GM10847 (cell line): ENCODE measurements around the gene IMMP2L.

Experiments used
- POLR2A ChIP-seq: IDR thresholded peaks from 2 replicates; pipeline ENCODE4 v1.6.1; 2011; ENCODE audit not compliant: insufficient read length; ENCODE audit errors: extremely low read depth

Gene IMMP2L

GRCh38 chr7:111092406-111093236, 469.7 kb downstream of the IMMP2L start:
- TF ChIP-seq POLR2A: no peak

- no peak for TF ChIP-seq POLR2A
Observed at GRCh38 chr7:111091593-111092358, 470.5 kb downstream of the IMMP2L start.

GRCh38 chr7:111090846-111091245, 471.4 kb downstream of the IMMP2L start, which contains the start of gene LRRN3:
Gene LRRN3 (plus strand): TSS chr7:111091127. CDS start chr7:111122773, 31,646 bp downstream.
- TF ChIP-seq POLR2A: no peak

GRCh38 chr7:111089822-111090426, 472.4 kb downstream of the IMMP2L start:
- no peak for TF ChIP-seq POLR2A

GRCh38 chr7:111088328-111088727, 474.0 kb downstream of the IMMP2L start:
- no peak for TF ChIP-seq POLR2A

GRCh38 chr7:111086532-111086931, 475.8 kb downstream of the IMMP2L start:
- TF ChIP-seq POLR2A: no peak

GRCh38 chr7:111085356-111085755, 476.9 kb downstream of the IMMP2L start:
- TF ChIP-seq POLR2A: no peak

- no peak for TF ChIP-seq POLR2A
Observed at GRCh38 chr7:111083413-111083812, 478.9 kb downstream of the IMMP2L start.

GRCh38 chr7:111082351-111082750, 479.9 kb downstream of the IMMP2L start:
- no peak for TF ChIP-seq POLR2A

GRCh38 chr7:111081546-111082267, 480.6 kb downstream of the IMMP2L start:
- TF ChIP-seq POLR2A: no peak

- TF ChIP-seq POLR2A: no peak
Observed at GRCh38 chr7:111080495-111081105, 481.7 kb downstream of the IMMP2L start.

- no peak for TF ChIP-seq POLR2A
Observed at GRCh38 chr7:111077001-111077400, 485.3 kb downstream of the IMMP2L start.

GRCh38 chr7:111076205-111076604, 486.1 kb downstream of the IMMP2L start:
- no peak for TF ChIP-seq POLR2A

- TF ChIP-seq POLR2A: no peak
Observed at GRCh38 chr7:111075498-111075897, 486.8 kb downstream of the IMMP2L start.

- no peak for TF ChIP-seq POLR2A
Observed at GRCh38 chr7:111074748-111075146, 487.5 kb downstream of the IMMP2L start.
